ENCODE measurements around the gene ARFGAP3.

Gene ARFGAP3

DNA sequence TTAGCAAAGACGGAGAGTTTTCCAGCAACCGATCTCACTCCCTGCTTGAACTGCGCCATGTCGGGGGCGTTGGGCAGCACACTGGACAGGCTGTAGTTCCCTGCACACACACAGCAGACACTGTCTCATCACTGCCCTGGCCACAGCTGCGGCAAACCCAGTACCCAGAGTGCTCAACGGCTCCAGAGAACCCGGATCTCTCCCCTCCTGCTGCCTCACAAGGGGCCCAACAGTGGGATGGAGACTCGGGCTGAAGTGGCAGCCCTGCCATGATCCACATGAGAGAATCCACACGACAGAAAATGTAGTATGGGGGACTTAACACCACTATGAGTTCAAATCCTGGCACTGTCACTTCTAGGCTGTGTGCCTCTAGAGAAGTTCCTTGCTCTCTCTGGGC, 58.0 kb downstream of the ARFGAP3 start:
- peaks cover 18% of the 10 kb centered on the region for H4K20me1 ChIP-seq (ENCODE audit: insufficient read depth, low read length)
- no peak for ATAC-seq (ENCODE audit: insufficient read depth, low read depth)
- TF ChIP-seq, protein P1, sequence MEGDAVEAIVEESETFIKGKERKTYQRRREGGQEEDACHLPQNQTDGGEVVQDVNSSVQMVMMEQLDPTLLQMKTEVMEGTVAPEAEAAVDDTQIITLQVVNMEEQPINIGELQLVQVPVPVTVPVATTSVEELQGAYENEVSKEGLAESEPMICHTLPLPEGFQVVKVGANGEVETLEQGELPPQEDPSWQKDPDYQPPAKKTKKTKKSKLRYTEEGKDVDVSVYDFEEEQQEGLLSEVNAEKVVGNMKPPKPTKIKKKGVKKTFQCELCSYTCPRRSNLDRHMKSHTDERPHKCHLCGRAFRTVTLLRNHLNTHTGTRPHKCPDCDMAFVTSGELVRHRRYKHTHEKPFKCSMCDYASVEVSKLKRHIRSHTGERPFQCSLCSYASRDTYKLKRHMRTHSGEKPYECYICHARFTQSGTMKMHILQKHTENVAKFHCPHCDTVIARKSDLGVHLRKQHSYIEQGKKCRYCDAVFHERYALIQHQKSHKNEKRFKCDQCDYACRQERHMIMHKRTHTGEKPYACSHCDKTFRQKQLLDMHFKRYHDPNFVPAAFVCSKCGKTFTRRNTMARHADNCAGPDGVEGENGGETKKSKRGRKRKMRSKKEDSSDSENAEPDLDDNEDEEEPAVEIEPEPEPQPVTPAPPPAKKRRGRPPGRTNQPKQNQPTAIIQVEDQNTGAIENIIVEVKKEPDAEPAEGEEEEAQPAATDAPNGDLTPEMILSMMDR (IDR thresholded peaks at IDR 0.05; ENCODE audit: borderline replicate concordance, extremely low read depth, low read length, poor library complexity, severe bottlenecking) = no peak
- TF ChIP-seq EZH2 (IDR thresholded peaks at IDR 0.05; ENCODE audit: borderline replicate concordance, low read depth, low read length, severe bottlenecking) = no peak
- no peaks in the 10 kb centered on the region for H3K4me1 ChIP-seq (ENCODE audit: insufficient read depth, low read length)
- H3K79me2 ChIP-seq (ENCODE audit: insufficient read depth, low read length) = no peaks in the 10 kb centered on the region
- no peaks in the 10 kb centered on the region for H3K9me3 ChIP-seq (ENCODE audit: insufficient read depth, low read length, severe bottlenecking)
- no peak overlapping the region for H3K27ac ChIP-seq (ENCODE audit: low read length)
- DNase-seq = no peak
- H3K27me3 ChIP-seq (ENCODE audit: insufficient read depth, low read length, poor library complexity) = no peaks in the 10 kb centered on the region
- H3K36me3 ChIP-seq (ENCODE audit: insufficient read depth, low read length) = peaks cover 68% of the 10 kb centered on the region
- no peak overlapping the region for H2AFZ ChIP-seq (ENCODE audit: low read depth, low read length)
- H3K9ac ChIP-seq (ENCODE audit: low read depth, low read length) = no peak overlapping the region
- H3K4me2 ChIP-seq (ENCODE audit: insufficient read depth, low read length) = no peak overlapping the region
- no peak overlapping the region for H3K4me3 ChIP-seq (ENCODE audit: low read depth in 1 of 2, low read length in 2 of 2)

GRCh38 chr22:42797011-42797410, 60.1 kb downstream of the ARFGAP3 start:
- Histone ChIP-seq H3K79me2 (ENCODE audit: insufficient read depth, low read length) (no peaks in the 10 kb centered on the region), H3K4me1 (ENCODE audit: insufficient read depth, low read length) (no peaks in the 10 kb centered on the region), H4K20me1 (ENCODE audit: insufficient read depth, low read length) (peaks cover 16% of the 10 kb centered on the region; the same call in 1 of the 2 replicates), H3K36me3 (ENCODE audit: insufficient read depth, low read length) (peaks cover 58% of the 10 kb centered on the region), H3K27ac (ENCODE audit: low read length) (no peak overlapping the region), H3K4me2 (ENCODE audit: insufficient read depth, low read length) (no peak overlapping the region), H3K4me3 (ENCODE audit: low read depth in 1 of 2, low read length in 2 of 2) (no peak overlapping the region), H2AFZ (ENCODE audit: low read depth, low read length) (no peak overlapping the region), H3K9me3 (ENCODE audit: insufficient read depth, low read length, severe bottlenecking) (no peaks in the 10 kb centered on the region), H3K9ac (ENCODE audit: low read depth, low read length) (no peak overlapping the region), H3K27me3 (ENCODE audit: insufficient read depth, low read length, poor library complexity) (no peaks in the 10 kb centered on the region)
- no peak for ATAC-seq (ENCODE audit: insufficient read depth, low read depth)
- DNase-seq = no peak
- TF ChIP-seq EZH2 (IDR thresholded peaks at IDR 0.05; ENCODE audit: borderline replicate concordance, low read depth, low read length, severe bottlenecking) = no peak
- TF ChIP-seq, protein P1 (IDR thresholded peaks at IDR 0.05; ENCODE audit: borderline replicate concordance, extremely low read depth, low read length, poor library complexity, severe bottlenecking) = no peak

- no peak overlapping the region for H2AFZ ChIP-seq (ENCODE audit: low read depth, low read length)
- H3K9ac ChIP-seq (ENCODE audit: low read depth, low read length) = no peak overlapping the region
- peaks cover 16% of the 10 kb centered on the region; the same call in 1 of the 2 replicates for H4K20me1 ChIP-seq (ENCODE audit: insufficient read depth, low read length)
- H3K79me2 ChIP-seq (ENCODE audit: insufficient read depth, low read length) = no peaks in the 10 kb centered on the region
- H3K4me3 ChIP-seq (ENCODE audit: low read depth in 1 of 2, low read length in 2 of 2) = no peak overlapping the region
- TF ChIP-seq EZH2 (IDR thresholded peaks at IDR 0.05; ENCODE audit: borderline replicate concordance, low read depth, low read length, severe bottlenecking) = no peak
- no peaks in the 10 kb centered on the region for H3K9me3 ChIP-seq (ENCODE audit: insufficient read depth, low read length, severe bottlenecking)
- no peak overlapping the region for H3K4me2 ChIP-seq (ENCODE audit: insufficient read depth, low read length)
- H3K27me3 ChIP-seq (ENCODE audit: insufficient read depth, low read length, poor library complexity) = no peaks in the 10 kb centered on the region
- no peaks in the 10 kb centered on the region for H3K4me1 ChIP-seq (ENCODE audit: insufficient read depth, low read length)
- H3K27ac ChIP-seq (ENCODE audit: low read length) = no peak overlapping the region
- DNase-seq (no peak), ATAC-seq (ENCODE audit: insufficient read depth, low read depth) (no peak)
- peaks cover 48% of the 10 kb centered on the region for H3K36me3 ChIP-seq (ENCODE audit: insufficient read depth, low read length)
Measured at GRCh38 chr22:42796081-42796480, 61.0 kb downstream of the ARFGAP3 start.

DNA sequence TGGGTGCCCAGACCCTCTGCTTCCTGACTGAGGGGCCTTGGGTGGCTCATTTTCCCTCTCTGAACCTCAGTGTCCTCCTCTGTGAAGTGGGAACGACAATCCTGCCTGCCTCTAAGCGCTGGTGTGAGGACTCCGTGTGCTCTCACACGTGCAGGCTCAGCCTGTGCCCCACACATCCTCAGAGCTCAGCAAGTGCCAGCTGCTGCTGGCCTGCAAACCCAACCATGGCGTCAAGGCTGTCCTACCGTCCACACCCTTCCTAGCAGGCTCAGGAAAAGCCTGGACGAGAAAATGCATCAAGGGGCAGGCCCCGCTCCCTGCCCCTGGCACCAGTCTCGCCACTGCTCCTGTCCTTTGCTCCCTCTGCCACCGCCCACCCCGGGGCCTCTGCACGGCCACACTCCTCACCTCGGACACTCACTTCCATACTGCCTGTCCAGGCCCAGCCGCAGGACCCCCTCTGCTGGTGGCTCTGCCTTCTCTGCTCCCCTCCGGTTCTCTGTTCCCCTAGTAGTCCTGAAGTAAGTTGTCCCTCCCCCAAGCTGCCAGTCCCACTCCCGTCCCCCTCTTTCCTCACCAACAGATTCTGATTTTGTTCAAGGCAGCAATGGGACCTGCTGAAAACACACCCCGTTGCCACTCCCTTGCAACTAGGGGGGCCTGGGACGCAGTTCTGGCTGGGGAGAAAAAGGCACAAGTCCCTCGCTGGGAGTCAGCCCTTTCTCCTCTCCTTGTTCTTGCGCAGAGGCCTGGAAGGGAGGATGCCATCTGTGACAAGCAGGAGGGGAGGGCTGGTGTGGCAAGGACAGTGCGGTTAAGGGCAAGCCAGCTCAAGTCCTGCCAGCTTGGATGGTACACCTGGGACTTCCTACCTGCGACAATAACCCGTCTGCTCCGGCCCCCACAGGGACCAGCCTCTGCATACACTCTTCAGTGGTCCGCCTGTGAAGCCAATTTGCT, 62.2 kb downstream of the ARFGAP3 start:
- Histone ChIP-seq H3K79me2 (ENCODE audit: insufficient read depth, low read length) (no peaks in the 10 kb centered on the region), H3K9me3 (ENCODE audit: insufficient read depth, low read length, severe bottlenecking) (no peaks in the 10 kb centered on the region), H3K27me3 (ENCODE audit: insufficient read depth, low read length, poor library complexity) (no peaks in the 10 kb centered on the region), H2AFZ (ENCODE audit: low read depth, low read length) (no peak overlapping the region), H3K9ac (ENCODE audit: low read depth, low read length) (no peak overlapping the region), H3K27ac (ENCODE audit: low read length) (no peak overlapping the region), H3K4me3 (ENCODE audit: low read depth in 1 of 2, low read length in 2 of 2) (no peak overlapping the region), H3K36me3 (ENCODE audit: insufficient read depth, low read length) (peaks cover 39% of the 10 kb centered on the region), H4K20me1 (ENCODE audit: insufficient read depth, low read length) (peaks cover 13% of the 10 kb centered on the region; the same call in 1 of the 2 replicates), H3K4me1 (ENCODE audit: insufficient read depth, low read length) (no peaks in the 10 kb centered on the region), H3K4me2 (ENCODE audit: insufficient read depth, low read length) (no peak overlapping the region)
- no peak for TF ChIP-seq EZH2 (IDR thresholded peaks at IDR 0.05; ENCODE audit: borderline replicate concordance, low read depth, low read length, severe bottlenecking)
- TF ChIP-seq, protein P1 (IDR thresholded peaks at IDR 0.05; ENCODE audit: borderline replicate concordance, extremely low read depth, low read length, poor library complexity, severe bottlenecking) = no peak
- no peak for DNase-seq
- ATAC-seq (ENCODE audit: insufficient read depth, low read depth) = no peak
